CD14-positive monocyte (primary cell): ENCODE data around the gene AXL. TPM values are rescaled to one million over a fixed set of nuclear protein-coding genes. Genes with fewer than 3 reads are reported as not detected.
A peak's percentile ranks its signal among the peaks of the same experiment; 100 is the strongest.

ENCODE experiments used
- DNase-seq, 3 donors: peaks; one replicate each; pipeline ENCODE4 v3.0.0-alpha.2; 2011 to 2022
- H2AFZ ChIP-seq: 2 replicates; pipeline ENCODE4 v1.6.0; 2012; ENCODE audit warnings: mild to moderate bottlenecking, low read depth, low read length, inconsistent platforms; ENCODE audit not compliant: insufficient read depth, poor library complexity, severe bottlenecking
- H3K27ac ChIP-seq, 2 donors: 1 replicate in 1 of 2; 2 replicates in 1 of 2; pipeline ENCODE4 v1.5.1; 2012 to 2013; ENCODE audit warnings: low read length in 2 of 2, control low read depth in 1 of 2, inconsistent platforms in 1 of 2, low read depth in 1 of 2, mild to moderate bottlenecking in 1 of 2
- H3K27me3 ChIP-seq, 2 donors: one replicate each; pipeline versions ENCODE4 v1.6.0 to v1.6.1; 2011 to 2013; ENCODE audit warnings: low read length in 2 of 2; ENCODE audit not compliant: control insufficient read depth in 2 of 2, insufficient read depth in 2 of 2
- H3K36me3 ChIP-seq, 2 donors: replicated peaks in 1 of 2; 1 replicate in 1 of 2; 2 replicates in 1 of 2; pipeline versions ENCODE4 v1.5.1 to v1.6.1; 2012 to 2013; ENCODE audit warnings: low read length in 2 of 2, control low read depth in 1 of 2, inconsistent platforms in 1 of 2, mild to moderate bottlenecking in 1 of 2; ENCODE audit not compliant: insufficient read depth in 2 of 2, control insufficient read depth in 1 of 2
- H3K4me1 ChIP-seq, 2 donors: 1 replicate in 1 of 2; 2 replicates in 1 of 2; pipeline versions ENCODE4 v1.5.1 to v1.6.1; 2012 to 2013; ENCODE audit warnings: low read length in 2 of 2, control low read depth in 1 of 2, inconsistent platforms in 1 of 2, mild to moderate bottlenecking in 1 of 2, moderate library complexity in 1 of 2; ENCODE audit not compliant: insufficient read depth in 2 of 2, control insufficient read depth in 1 of 2
- H3K4me2 ChIP-seq: replicated peaks from 2 replicates; pipeline ENCODE3; 2012; ENCODE audit warnings: low read length, moderate library complexity, mild to moderate bottlenecking; ENCODE audit not compliant: poor library complexity, severe bottlenecking; ENCODE audit errors: extremely low read depth
- H3K4me3 ChIP-seq, 3 experiments: fragments of 200-600 bp in 1 of 3; sonication (generic) in 1 of 3; replicated peaks in 1 of 3; 1 replicate in 2 of 3; 2 replicates in 1 of 3; pipeline ENCODE4 v1.5.1; 2011 to 2013; ENCODE audit warnings: low read length in 3 of 3, mild to moderate bottlenecking in 3 of 3, control low read depth in 2 of 3, low read depth in 2 of 3, inconsistent platforms in 1 of 3, moderate library complexity in 1 of 3
- H3K79me2 ChIP-seq: 2 replicates; pipeline ENCODE4 v1.6.0; 2012; ENCODE audit warnings: mild to moderate bottlenecking, control low read depth, inconsistent platforms, low read length, moderate library complexity; ENCODE audit not compliant: insufficient read depth
- H3K9ac ChIP-seq: 2 replicates; pipeline ENCODE4 v1.6.0; 2017; ENCODE audit warnings: low read length, mild to moderate bottlenecking; ENCODE audit not compliant: insufficient read depth, poor library complexity, severe bottlenecking
- H3K9me3 ChIP-seq, 2 donors: replicated peaks in 1 of 2; 1 replicate in 1 of 2; 2 replicates in 1 of 2; pipeline versions ENCODE4 v1.5.1 to v1.6.1; 2012 to 2013; ENCODE audit warnings: low read length in 2 of 2, control low read depth in 1 of 2; ENCODE audit not compliant: control insufficient read depth in 1 of 2, insufficient read depth in 1 of 2
- H4K20me1 ChIP-seq: 2 replicates; pipeline ENCODE4 v1.6.0; 2012; ENCODE audit warnings: mild to moderate bottlenecking, low read length, control low read depth, moderate library complexity; ENCODE audit not compliant: insufficient read depth
- H3K27ac Mint-ChIP-seq, 7 donors: one replicate each; pipeline ENCODE4 v1.8.0; 2020; ENCODE audit warnings: mild to moderate bottlenecking in 7 of 7, mixed read lengths in 7 of 7, moderate library complexity in 6 of 7, inconsistent platforms in 2 of 7
- H3K27me3 Mint-ChIP-seq, 3 donors: one replicate each; pipeline ENCODE4 v1.8.0; 2021 to 2022; ENCODE audit warnings: low read depth in 3 of 3, mild to moderate bottlenecking in 3 of 3, mixed read lengths in 3 of 3, moderate library complexity in 3 of 3, inconsistent platforms in 1 of 3
- H3K36me3 Mint-ChIP-seq, 2 donors: one replicate each; pipeline ENCODE4 v1.8.0; 2020; ENCODE audit warnings: mixed read lengths in 2 of 2, inconsistent platforms in 1 of 2, mild to moderate bottlenecking in 1 of 2
- H3K4me1 Mint-ChIP-seq: one replicate; pipeline ENCODE4 v1.8.0; 2020; ENCODE audit warnings: mild to moderate bottlenecking, mixed read lengths
- H3K4me3 Mint-ChIP-seq, 2 donors: one replicate each; pipeline ENCODE4 v1.8.0; 2020; ENCODE audit warnings: mild to moderate bottlenecking in 2 of 2, mixed read lengths in 2 of 2, moderate library complexity in 1 of 2
- H3K9me3 Mint-ChIP-seq, 7 donors: one replicate each; pipeline ENCODE4 v1.8.0; 2020 to 2022; ENCODE audit warnings: mixed read lengths in 7 of 7, mild to moderate bottlenecking in 6 of 7, moderate library complexity in 6 of 7, inconsistent platforms in 2 of 7
- WGBS: methylation state at CpG from one replicate; pipeline ENCODE4 v1.1.5; 2013; ENCODE audit warnings: missing lambda C conversion rate; ENCODE audit not compliant: insufficient coverage; 5-methylcytosine and 5-hydroxymethylcytosine counted together
- intact Hi-C, 2 donors: fragments of 100-400 bp; cut with micrococcal nuclease; formaldehyde crosslinking; loops; one replicate each; pipeline versions ENCODE4 v1.15.0 to v1.15.1; 2023
- polyA plus RNA-seq, 3 donors: library from polyadenylated mRNA; depleted of rRNA in 1 of 3; unstranded in 2 of 3; stranded (reverse) in 1 of 3; fragments of 300-500 nt in 2 of 3; fragments of >200 nt in 1 of 3; fragmentation: Illumina TruSeq in 2 of 3; gene quantifications; 1 replicate in 2 of 3; 2 replicates in 1 of 3; pipeline ENCODE4 v1.2.3, GENCODE V29; 2012 to 2021
- TF ChIP-seq, protein P1 (sequence below): fragments of 200-600 bp; IDR thresholded peaks from one replicate; pipeline ENCODE4 v1.8.0; 2022; ENCODE audit warnings: antibody characterized with exemption, mild to moderate bottlenecking

The AXL gene
- polyA plus RNA-seq, 3 donors: 0.05 to 0.07 TPM; not detected in 1

DNA sequence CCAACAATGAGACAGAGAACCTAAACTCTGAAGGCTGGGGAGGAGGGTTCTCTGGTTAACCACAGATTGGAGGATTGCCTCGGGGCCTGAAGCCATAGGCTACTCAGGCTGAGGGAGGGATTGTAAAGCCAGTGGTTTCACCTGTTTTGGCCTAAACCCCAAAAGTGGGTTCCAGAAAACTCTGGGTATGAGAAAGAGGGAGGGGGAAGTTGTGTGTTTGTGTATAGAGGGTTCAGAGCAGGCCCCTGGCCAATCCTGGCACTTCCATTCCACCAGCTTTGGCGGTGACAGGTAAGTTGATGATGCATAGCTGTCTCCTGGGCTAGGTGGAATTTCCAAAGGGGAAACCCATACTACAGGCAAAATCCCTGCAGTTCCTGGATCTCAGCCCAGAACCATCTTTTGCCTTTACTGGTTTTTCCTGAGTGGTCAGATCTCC, 77.4 kb downstream of the AXL start:
- Histone ChIP-seq H3K9me3 (no peaks in the 10 kb centered on the region), H3K79me2 (peaks cover 60% of the 10 kb centered on the region), H3K4me3 (no peak overlapping the region), H3K36me3 (peaks cover 99 to 100% of the 10 kb centered on the region in 2 donors), H3K4me1 (peaks cover 0 to 13% of the 10 kb centered on the region in 2 donors), H3K27ac (peak overlapping the region in 1 of 2 donors; percentile 77), H3K9ac (no peak overlapping the region), H3K4me2 (no peak overlapping the region), H2AFZ (no peak overlapping the region), H3K27me3 (no peaks in the 10 kb centered on the region), H4K20me1 (peaks cover 97% of the 10 kb centered on the region)
- Mint-ChIP-seq H3K4me1 (peaks cover 26% of the 10 kb centered on the region), H3K27me3 (no peaks in the 10 kb centered on the region), H3K4me3 (no peak overlapping the region), H3K27ac (peak overlapping the region in 6 of 7 donors; percentile 28 to 81 (median 61)), H3K9me3 (no peaks in the 10 kb centered on the region), H3K36me3 (peaks cover 92 to 98% of the 10 kb centered on the region in 2 donors)
- DNase-seq: peak in 1 of 3 donors; percentile 39
- intact Hi-C loops: no loop called here
- no CpG with 5 or more reads among the region's 2 CpGs for WGBS
- TF ChIP-seq, protein P1, sequence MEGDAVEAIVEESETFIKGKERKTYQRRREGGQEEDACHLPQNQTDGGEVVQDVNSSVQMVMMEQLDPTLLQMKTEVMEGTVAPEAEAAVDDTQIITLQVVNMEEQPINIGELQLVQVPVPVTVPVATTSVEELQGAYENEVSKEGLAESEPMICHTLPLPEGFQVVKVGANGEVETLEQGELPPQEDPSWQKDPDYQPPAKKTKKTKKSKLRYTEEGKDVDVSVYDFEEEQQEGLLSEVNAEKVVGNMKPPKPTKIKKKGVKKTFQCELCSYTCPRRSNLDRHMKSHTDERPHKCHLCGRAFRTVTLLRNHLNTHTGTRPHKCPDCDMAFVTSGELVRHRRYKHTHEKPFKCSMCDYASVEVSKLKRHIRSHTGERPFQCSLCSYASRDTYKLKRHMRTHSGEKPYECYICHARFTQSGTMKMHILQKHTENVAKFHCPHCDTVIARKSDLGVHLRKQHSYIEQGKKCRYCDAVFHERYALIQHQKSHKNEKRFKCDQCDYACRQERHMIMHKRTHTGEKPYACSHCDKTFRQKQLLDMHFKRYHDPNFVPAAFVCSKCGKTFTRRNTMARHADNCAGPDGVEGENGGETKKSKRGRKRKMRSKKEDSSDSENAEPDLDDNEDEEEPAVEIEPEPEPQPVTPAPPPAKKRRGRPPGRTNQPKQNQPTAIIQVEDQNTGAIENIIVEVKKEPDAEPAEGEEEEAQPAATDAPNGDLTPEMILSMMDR: no peak

DNA sequence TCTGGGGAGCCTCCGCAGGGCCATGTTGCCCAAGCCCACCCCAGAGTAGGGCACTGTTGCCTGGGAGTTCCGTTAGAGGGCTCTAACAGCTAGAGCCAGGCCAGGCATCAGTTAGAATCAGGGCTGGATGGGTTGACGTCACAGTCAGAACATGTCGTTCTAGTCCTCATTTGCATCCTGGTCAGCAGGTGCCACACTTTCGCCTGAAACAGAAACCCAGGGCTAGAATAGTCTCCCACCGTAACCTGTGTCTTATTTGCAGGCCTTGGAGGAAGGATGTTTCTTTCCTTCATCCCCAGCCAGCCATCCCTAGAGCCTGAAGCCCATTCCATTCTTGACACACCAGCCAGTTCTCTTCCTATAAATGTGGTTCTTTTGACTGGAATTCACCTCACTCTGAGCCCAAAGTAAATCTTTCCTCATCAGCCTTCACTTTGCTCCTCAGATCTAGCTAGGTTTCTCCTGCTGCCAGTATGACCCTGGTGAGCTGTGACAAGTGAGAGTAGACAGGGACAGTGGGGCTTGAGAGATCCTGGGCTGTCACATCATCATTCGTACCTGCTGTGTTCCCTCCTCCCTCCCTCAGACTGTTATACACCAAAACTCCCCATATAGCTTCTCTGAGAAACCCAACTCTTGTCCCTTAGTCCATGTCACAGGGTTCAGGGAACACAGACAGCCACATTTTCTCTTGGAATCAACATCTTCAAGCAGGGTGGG, 78.8 kb downstream of the AXL start:
- H3K9me3 ChIP-seq: no peaks in the 10 kb centered on the region
- no peak for DNase-seq
- Mint-ChIP-seq H3K36me3 (peaks cover 88 to 99% of the 10 kb centered on the region in 2 donors), H3K27ac (peak overlapping the region; percentile 76 to 96 (median 90)), H3K27me3 (no peaks in the 10 kb centered on the region), H3K4me1 (peaks cover 37% of the 10 kb centered on the region), H3K9me3 (no peaks in the 10 kb centered on the region), H3K4me3 (no peak overlapping the region)
- no peak overlapping the region for H3K9ac ChIP-seq
- WGBS: 77% methylated on average over 5 of the region's 7 CpGs
- no peak overlapping the region for H3K4me2 ChIP-seq
- no peak overlapping the region for H2AFZ ChIP-seq
- peaks cover 9 to 20% of the 10 kb centered on the region in 2 donors for H3K4me1 ChIP-seq
- peaks cover 59% of the 10 kb centered on the region for H3K79me2 ChIP-seq
- TF ChIP-seq, protein P1: no peak
- H3K27ac ChIP-seq: peak overlapping the region; percentile 34 to 77
- no peaks in the 10 kb centered on the region for H3K27me3 ChIP-seq
- peaks cover 95 to 98% of the 10 kb centered on the region in 2 donors for H3K36me3 ChIP-seq
- peaks cover 97% of the 10 kb centered on the region for H4K20me1 ChIP-seq
- intact Hi-C loops: no loop called here
- no peak overlapping the region for H3K4me3 ChIP-seq
